ENCODE measurements around the gene SCAMP4.

SCAMP4 gene

DNA sequence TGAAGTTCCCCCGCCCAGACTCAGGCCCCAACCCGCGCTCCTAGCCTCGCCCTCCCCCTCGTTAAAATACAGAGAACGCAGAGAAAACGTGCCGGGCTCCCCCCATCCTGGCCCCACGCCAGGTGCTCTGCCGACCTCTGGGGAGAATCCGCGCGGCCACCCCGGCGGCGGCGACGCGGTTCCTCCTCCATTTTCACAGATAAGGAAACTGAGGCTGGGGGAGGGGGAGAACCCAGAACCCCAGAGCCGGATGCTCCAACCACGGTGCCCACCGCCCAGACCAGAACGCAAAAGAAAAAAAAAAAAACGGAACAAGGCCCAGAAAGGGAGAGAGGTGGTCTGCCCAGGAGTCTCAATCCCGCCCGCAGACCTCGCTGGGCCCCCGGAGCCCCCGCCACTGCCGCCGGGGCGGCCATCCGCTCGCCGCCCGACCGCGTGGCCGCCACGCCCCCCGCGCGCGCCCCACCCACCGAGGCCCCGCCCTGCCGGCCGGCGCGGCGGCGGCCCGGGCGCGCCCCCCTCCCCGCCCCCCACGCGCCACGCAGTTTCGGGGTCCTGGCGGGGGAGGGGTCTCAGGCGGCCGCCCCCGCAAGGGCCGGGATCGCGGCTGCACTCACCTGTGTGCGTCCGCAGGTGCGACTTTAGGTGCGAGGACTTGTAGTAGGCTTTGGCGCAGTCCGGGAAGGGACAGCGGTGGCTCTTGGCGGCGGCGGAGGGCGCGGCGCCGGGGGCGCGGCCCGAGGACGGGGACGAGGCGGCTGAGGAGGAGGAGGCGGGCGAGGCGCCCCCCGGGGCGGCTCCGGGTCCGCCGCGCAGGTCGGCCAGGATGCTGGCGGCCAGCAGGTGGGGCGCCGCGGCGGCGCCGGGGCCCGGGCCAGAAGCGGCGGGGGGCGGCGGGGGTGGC, 42.5 kb upstream of the SCAMP4 start:
- TF ChIP-seq, protein P1, sequence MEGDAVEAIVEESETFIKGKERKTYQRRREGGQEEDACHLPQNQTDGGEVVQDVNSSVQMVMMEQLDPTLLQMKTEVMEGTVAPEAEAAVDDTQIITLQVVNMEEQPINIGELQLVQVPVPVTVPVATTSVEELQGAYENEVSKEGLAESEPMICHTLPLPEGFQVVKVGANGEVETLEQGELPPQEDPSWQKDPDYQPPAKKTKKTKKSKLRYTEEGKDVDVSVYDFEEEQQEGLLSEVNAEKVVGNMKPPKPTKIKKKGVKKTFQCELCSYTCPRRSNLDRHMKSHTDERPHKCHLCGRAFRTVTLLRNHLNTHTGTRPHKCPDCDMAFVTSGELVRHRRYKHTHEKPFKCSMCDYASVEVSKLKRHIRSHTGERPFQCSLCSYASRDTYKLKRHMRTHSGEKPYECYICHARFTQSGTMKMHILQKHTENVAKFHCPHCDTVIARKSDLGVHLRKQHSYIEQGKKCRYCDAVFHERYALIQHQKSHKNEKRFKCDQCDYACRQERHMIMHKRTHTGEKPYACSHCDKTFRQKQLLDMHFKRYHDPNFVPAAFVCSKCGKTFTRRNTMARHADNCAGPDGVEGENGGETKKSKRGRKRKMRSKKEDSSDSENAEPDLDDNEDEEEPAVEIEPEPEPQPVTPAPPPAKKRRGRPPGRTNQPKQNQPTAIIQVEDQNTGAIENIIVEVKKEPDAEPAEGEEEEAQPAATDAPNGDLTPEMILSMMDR (conservative IDR thresholded peaks at IDR 0.05; ENCODE audit: control insufficient read depth, insufficient read depth, low read depth, low read length) = no peak
- DNase-seq (ENCODE audit: low read depth) = no peak
- H3K4me3 ChIP-seq (ENCODE audit: control insufficient read depth, low read depth, low read length) = peak overlapping the region; percentile 83

DNA sequence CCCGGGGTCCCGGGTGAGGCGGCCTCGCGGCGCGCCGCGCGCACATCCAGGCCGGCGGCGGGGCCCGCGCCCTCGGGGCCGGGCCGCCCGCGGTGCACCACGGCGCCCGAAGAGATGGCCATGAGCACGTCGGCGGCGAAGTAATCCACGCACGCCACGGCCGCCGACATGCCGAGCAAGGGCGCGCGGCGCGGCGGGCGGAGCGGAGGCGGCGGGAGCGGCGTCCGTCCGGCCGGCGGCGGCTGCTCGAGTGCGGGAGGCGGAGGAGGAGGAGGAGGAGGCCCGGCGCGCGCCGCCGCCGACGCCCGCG, 41.9 kb upstream of the SCAMP4 start, which contains the start of gene KLF16:
Gene KLF16 (minus strand): TSS at position 252 of the 310 bp plus-strand sequence. CDS start 82 bp downstream, at position 170.
- H3K4me3 ChIP-seq (ENCODE audit: control insufficient read depth, low read depth, low read length) = peak within 1 kb of the TSS; percentile 83
- TF ChIP-seq, protein P1 (conservative IDR thresholded peaks at IDR 0.05; ENCODE audit: control insufficient read depth, insufficient read depth, low read depth, low read length) = no peak
- no peak for DNase-seq (ENCODE audit: low read depth)

DNA sequence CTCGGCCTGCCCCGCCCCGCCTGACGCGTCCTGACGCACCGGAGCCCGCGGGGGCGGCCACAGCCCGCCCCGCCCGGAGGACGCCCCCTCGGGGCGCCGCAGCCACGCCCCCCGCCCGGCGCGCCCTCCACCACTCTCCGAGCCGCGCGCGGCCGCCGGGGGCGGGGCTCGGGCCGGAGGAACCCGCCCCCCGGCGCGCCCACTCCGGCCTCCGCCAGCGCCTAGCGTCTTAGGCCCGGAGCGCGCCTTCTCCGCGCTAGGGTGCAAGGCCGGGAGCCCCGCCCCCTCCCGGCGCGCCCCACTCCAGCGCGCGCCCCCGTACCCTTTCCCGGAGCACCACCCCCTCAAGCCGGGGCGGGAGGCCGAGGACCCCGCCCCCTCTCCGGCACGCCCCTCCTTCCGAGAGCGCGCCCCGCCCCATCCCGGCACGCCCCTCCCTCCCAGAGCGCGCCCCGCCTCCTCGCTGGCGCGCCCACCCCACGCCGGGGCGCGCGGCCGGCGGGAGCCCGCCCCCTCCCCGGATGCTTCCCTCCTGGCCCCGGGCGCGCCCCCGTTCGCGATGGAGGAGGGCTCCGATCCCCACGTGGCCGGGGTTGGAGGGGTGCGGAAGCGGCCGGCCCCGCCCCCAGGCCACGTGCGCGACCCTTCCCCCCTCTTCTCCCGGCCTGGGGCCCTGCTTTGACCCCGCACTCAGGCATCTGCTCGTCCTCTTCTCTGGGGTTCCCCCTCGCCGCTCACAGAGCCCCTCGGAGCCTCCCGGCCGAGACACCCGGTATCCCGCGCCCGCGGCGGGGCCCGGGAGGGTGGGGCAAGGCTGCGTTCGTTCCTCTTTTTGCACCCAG, 41.3 kb upstream of the SCAMP4 start:
- peak; percentile 90 for DNase-seq (ENCODE audit: low read depth)
- TF ChIP-seq, protein P1 (conservative IDR thresholded peaks at IDR 0.05; ENCODE audit: control insufficient read depth, insufficient read depth, low read depth, low read length) = no peak
- H3K4me3 ChIP-seq (ENCODE audit: control insufficient read depth, low read depth, low read length) = peak overlapping the region; percentile 68

DNA sequence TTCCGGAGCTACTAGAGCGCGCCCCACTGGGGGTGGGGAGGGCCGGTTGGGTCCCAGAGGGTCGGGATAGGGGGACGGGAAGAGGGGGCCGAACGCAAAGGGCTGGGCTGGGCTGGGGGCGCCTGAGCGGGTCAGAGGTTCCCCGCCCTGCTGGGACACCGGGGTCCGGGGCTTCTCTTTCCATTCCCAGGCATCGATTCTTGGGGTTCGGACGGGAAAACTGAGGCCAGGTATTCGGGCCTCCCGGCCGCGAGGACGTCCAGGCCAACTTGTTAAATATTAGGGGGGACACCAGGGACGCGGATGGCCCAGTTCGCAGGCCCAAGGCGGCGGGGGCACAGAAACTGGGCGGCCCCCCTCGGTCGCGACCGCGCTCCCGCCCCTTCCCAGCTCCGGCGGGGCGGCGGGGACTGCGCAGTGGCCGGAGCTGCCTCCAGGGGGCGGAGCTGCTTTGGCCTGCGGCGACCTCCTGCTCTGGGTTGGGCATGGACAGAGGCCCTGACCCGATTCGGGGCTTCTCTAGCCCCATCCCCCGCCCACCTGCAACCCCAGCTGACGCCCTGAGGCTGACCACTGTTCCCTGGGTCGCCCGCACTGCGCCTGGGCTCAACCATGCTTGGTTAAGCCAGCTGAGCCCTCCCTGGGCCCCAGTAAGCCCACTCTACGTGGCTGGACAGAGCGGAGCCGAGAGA, 40.6 kb upstream of the SCAMP4 start:
- H3K4me3 ChIP-seq (ENCODE audit: control insufficient read depth, low read depth, low read length) = peak overlapping the region; percentile 68
- peak; percentile 57 for DNase-seq (ENCODE audit: low read depth)
- TF ChIP-seq, protein P1 (conservative IDR thresholded peaks at IDR 0.05; ENCODE audit: control insufficient read depth, insufficient read depth, low read depth, low read length) = peak; percentile 44

DNA sequence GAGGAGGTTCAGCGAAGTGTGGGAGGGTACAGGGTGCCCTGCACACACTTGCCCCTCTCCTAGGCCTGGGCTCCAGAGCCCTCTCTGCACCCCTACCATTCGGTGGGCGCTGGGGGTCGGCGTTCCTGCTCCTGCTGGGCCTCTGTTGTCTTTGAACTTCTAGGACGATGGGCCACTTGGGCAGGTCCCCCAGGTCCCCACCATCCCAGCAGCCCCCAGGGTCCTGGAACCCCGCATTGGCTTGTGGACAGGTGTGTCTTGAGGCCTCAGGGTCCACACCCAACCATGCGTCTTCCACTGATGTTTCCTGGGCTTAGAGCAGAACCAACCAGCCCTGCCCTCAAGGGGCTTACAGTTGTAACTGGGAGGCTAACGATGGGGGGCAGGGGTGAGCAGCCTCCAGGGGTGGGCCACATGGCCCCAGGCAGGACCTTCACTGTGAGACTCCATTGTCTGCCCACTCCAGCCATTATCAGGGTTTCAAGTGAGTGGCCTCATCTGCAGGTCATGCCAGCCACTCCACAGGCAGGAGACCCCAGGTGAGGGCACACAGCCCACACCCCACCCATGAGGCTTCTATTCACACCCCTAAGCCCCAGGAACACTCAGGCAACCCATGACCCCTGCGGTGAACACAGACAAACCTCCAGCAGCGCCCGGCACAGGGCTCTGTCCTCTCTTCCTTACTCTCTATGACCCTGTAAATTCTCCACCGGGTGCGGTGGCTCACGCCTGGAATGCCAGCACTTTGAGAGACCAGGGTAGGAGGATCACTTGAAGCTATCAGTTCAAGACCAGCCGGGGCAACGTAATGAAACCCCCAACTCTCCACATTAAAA, 39.8 kb upstream of the SCAMP4 start:
- no peak for DNase-seq (ENCODE audit: low read depth)

More for the DNA sequence above, 39.8 kb upstream of the SCAMP4 start:
- H3K4me3 ChIP-seq (ENCODE audit: control insufficient read depth, low read depth, low read length) = peak overlapping the region; percentile 4
- TF ChIP-seq, protein P1 (conservative IDR thresholded peaks at IDR 0.05; ENCODE audit: control insufficient read depth, insufficient read depth, low read depth, low read length) = no peak
